HG03565 (cell line): Measurements from ENCODE around the gene ZNF366.
"Not testable (repeated sequence)": the region's sequence is repeated elsewhere in the genome, so short reads cannot be mapped to it uniquely, and the experiment has no call there.

Experiments used
- ATAC-seq: cut with Tn5 transposase; IDR thresholded peaks from one replicate; pipeline ENCODE4 v1.9.1; 2021; ENCODE audit warnings: mild to moderate bottlenecking, moderate library complexity; ENCODE audit not compliant: unreplicated experiment

The ZNF366 gene

GRCh38 chr5:72412283-72413055 is 94.7 kb downstream of the ZNF366 start:
- no peak for ATAC-seq

- ATAC-seq, result no peak
These were observed 96.4 kb downstream of the ZNF366 start for GRCh38 chr5:72410688-72411295.

- ATAC-seq, result no peak
These were observed 98.6 kb downstream of the ZNF366 start for GRCh38 chr5:72408603-72409002.

- no peak for ATAC-seq
These were observed 99.1 kb downstream of the ZNF366 start for GRCh38 chr5:72408127-72408526.

GRCh38 chr5:72407541-72407940 is 99.7 kb downstream of the ZNF366 start:
- ATAC-seq, result no peak

GRCh38 chr5:72407078-72407477 is 100.1 kb downstream of the ZNF366 start:
- no peak for ATAC-seq

- not testable (repeated sequence) for ATAC-seq
These were observed 102.4 kb downstream of the ZNF366 start for GRCh38 chr5:72404771-72405170.

GRCh38 chr5:72402959-72403628 is 104.1 kb downstream of the ZNF366 start:
- ATAC-seq, result no peak

GRCh38 chr5:72402381-72402890 is 104.8 kb downstream of the ZNF366 start:
- no peak for ATAC-seq

- no peak for ATAC-seq
These were observed 106.3 kb downstream of the ZNF366 start for GRCh38 chr5:72400950-72401349.

- ATAC-seq, result no peak
These were observed 109.4 kb downstream of the ZNF366 start for GRCh38 chr5:72397836-72398235.

- ATAC-seq, result no peak
These were observed 112.5 kb downstream of the ZNF366 start for GRCh38 chr5:72394688-72395087.

GRCh38 chr5:72393052-72393451 is 114.2 kb downstream of the ZNF366 start:
- no peak for ATAC-seq
